ENCODE data around the gene ZNF431. TPM values are rescaled to one million over a fixed set of nuclear protein-coding genes. Genes with fewer than 3 reads are reported as not detected.

Gene ZNF431
- total and polyA plus RNA-seq, 9 of the 15 experiments (the other 6 are each of a cell fraction or from before 2014, with no cell fraction given), result 3.3 to 24.8 (median 13.5) TPM

- CTCF ChIA-PET (ENCODE audit: low intra/inter-chr PET ratio), result no interaction called here
- 89% methylated on average over 1 of the region's 1 CpG for WGBS (ENCODE audit: insufficient coverage, low coverage, missing lambda C conversion rate)
- H3K4me3 ChIP-seq, result no peak overlapping the region
- peaks cover 4 to 10% of the 10 kb centered on the region in 2 experiments; a peak in 3 of 5 replicates for H3K4me1 ChIP-seq (replicated peaks in 1 of 2; ENCODE audit: control insufficient read depth in 2 of 2, insufficient read depth in 2 of 2, low read length in 2 of 2)
- H3K27me3 ChIP-seq (ENCODE audit: control insufficient read depth in 2 of 2, insufficient read depth in 2 of 2, low read length in 2 of 2), result no peaks in the 10 kb centered on the region
- no peak overlapping the region for H3K4me2 ChIP-seq (ENCODE audit: insufficient read depth, low read length)
- peaks cover 88% of the 10 kb centered on the region for H3K36me3 ChIP-seq (ENCODE audit: control insufficient read depth, insufficient read depth, low read length)
- intact Hi-C loops (cut with micrococcal nuclease), result no loop called here
- no TSS peak for BruUV-seq (replicated peaks)
- in situ Hi-C loops (cut with MboI), result no loop called here
- FAIRE-seq (no peak), ATAC-seq (no peak), DNase-seq (ENCODE audit: extremely low read depth in 1 of 4, low spot score in 3 of 4) (no peak)
- POLR2A ChIA-PET, result interaction anchor here (1.1 to 1.5 kb wide), 2 partner anchors 11 to 50 kb away, joined by 3 to 5 read pairs; no protein-coding TSS in a partner anchor
- H3K27ac ChIP-seq (ENCODE audit: extremely low read depth, low read depth, low read length), result no peak overlapping the region
- no peaks in the 10 kb centered on the region for H3K9me1 ChIP-seq (ENCODE audit: control insufficient read depth, insufficient read depth, low read length)
- H2AFZ ChIP-seq (ENCODE audit: low read depth, low read length), result no peak overlapping the region
- H3K9ac ChIP-seq (ENCODE audit: insufficient read depth in 1 of 2, low read depth in 2 of 2, low read length in 2 of 2), result no peak overlapping the region
- H4K20me1 ChIP-seq (replicated peaks; ENCODE audit: control insufficient read depth, insufficient read depth, low read length), result no peaks in the 10 kb centered on the region
- H3K79me2 ChIP-seq (ENCODE audit: control insufficient read depth, insufficient read depth, low read length), result peaks cover 62% of the 10 kb centered on the region
- 0 out of 2 replicates have a peak, but pooled peaks have one; percentile 1 for TF ChIP-seq CEBPB (tag; IDR thresholded peaks at IDR 0.05)
- TF ChIP-seq, protein P1, sequence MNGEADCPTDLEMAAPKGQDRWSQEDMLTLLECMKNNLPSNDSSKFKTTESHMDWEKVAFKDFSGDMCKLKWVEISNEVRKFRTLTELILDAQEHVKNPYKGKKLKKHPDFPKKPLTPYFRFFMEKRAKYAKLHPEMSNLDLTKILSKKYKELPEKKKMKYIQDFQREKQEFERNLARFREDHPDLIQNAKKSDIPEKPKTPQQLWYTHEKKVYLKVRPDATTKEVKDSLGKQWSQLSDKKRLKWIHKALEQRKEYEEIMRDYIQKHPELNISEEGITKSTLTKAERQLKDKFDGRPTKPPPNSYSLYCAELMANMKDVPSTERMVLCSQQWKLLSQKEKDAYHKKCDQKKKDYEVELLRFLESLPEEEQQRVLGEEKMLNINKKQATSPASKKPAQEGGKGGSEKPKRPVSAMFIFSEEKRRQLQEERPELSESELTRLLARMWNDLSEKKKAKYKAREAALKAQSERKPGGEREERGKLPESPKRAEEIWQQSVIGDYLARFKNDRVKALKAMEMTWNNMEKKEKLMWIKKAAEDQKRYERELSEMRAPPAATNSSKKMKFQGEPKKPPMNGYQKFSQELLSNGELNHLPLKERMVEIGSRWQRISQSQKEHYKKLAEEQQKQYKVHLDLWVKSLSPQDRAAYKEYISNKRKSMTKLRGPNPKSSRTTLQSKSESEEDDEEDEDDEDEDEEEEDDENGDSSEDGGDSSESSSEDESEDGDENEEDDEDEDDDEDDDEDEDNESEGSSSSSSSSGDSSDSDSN (IDR thresholded peaks at IDR 0.05; ENCODE audit: borderline replicate concordance in 1 of 2, low read depth in 2 of 2, low read length in 2 of 2), result no peak
- no peak for TF ChIP-seq PBX2 (CRISPR knock-in tag; IDR thresholded peaks at IDR 0.05; ENCODE audit: low read depth)
- peak; percentile 61 for TF ChIP-seq PBX2 (tag; conservative IDR thresholded peaks at IDR 0.05; ENCODE audit: low read depth)
- no peaks in the 10 kb centered on the region for H3K9me3 ChIP-seq (replicated peaks; ENCODE audit: control insufficient read depth, insufficient read depth, low read depth, low read length)
Measured at GRCh38 chr19:21147540-21147939, 5.7 kb downstream of the ZNF431 start.
